ENCODE data around the gene RAPGEF4.

GRCh38 chr2:173001664-173002604 is 266.3 kb downstream of the RAPGEF4 start:
- TF ChIP-seq ZBTB17 (tag by site-specific recombination; IDR thresholded peaks at IDR 0.05) (no peak), ZEB2 (tag by site-specific recombination; IDR thresholded peaks at IDR 0.05) (no peak), ZNF169 (tag by site-specific recombination; IDR thresholded peaks at IDR 0.05) (no peak), CTCF (tag by site-specific recombination; IDR thresholded peaks at IDR 0.05) (no peak), ZNF488 (tag by site-specific recombination; IDR thresholded peaks at IDR 0.05) (no peak), ZBTB8A (tag by site-specific recombination; IDR thresholded peaks at IDR 0.05) (no peak), ZNF776 (tag by site-specific recombination; IDR thresholded peaks at IDR 0.05; ENCODE audit: borderline replicate concordance) (no peak), TCF7L2 (IDR thresholded peaks at IDR 0.05; ENCODE audit: borderline replicate concordance, low read depth, low read length) (no peak)
